ENCODE results near the gene SLC8B1. TPM values are rescaled to one million over a fixed set of nuclear protein-coding genes. Genes with fewer than 3 reads are reported as not detected.

Gene SLC8B1
- polyA plus RNA-seq, 2 of the 4 experiments (the other 2 are of a cell fraction): 11.0 to 11.3 TPM

- ATAC-seq (no peak), DNase-seq (ENCODE audit: low read depth in 1 of 2, low spot score in 1 of 2) (no peak), FAIRE-seq (no peak)
- H3K4me3 ChIP-seq: no peak overlapping the region
- WGBS (ENCODE audit: missing lambda C conversion rate): 95% methylated on average over 23 of the region's 23 CpGs
- H3K27ac ChIP-seq: no peak overlapping the region
- H3K4me1 ChIP-seq: peaks cover 21% of the 10 kb centered on the region
- CTCF ChIA-PET: interaction anchor here (0.5 to 1.0 kb wide), 2 partner anchors 19 to 631 kb away, joined by 3 read pairs; no protein-coding TSS in a partner anchor
- no peaks in the 10 kb centered on the region for H3K9me3 ChIP-seq
- TF ChIP-seq REST (IDR thresholded peaks at IDR 0.05): no peak
- TF ChIP-seq POLR2A (IDR thresholded peaks at IDR 0.05; ENCODE audit: low read length): no peak
- TF ChIP-seq BCL3 (IDR thresholded peaks at IDR 0.05): no peak
- no peak for TF ChIP-seq HOXB13 (CRISPR knock-in tag; IDR thresholded peaks at IDR 0.05; ENCODE audit: low read depth)
- no peak for TF ChIP-seq CEBPB (IDR thresholded peaks at IDR 0.05)
- no peak for TF ChIP-seq MAZ (IDR thresholded peaks at IDR 0.05; ENCODE audit: borderline replicate concordance, low read depth, low read length)
- TF ChIP-seq RARB (CRISPR knock-in tag; IDR thresholded peaks at IDR 0.05): no peak
- no peak for TF ChIP-seq FOSL2 (IDR thresholded peaks at IDR 0.05)
- no peak for TF ChIP-seq FOSL2 (CRISPR knock-in tag; IDR thresholded peaks at IDR 0.05)
- TF ChIP-seq RFX5 (IDR thresholded peaks at IDR 0.05): no peak
- no peak for TF ChIP-seq JUN (IDR thresholded peaks at IDR 0.05)
- TF ChIP-seq PBX3 (IDR thresholded peaks at IDR 0.05): no peak
- no peak for TF ChIP-seq EHF (CRISPR knock-in tag; IDR thresholded peaks at IDR 0.05)
- no peak for TF ChIP-seq ZFP36 (IDR thresholded peaks at IDR 0.05; ENCODE audit: borderline replicate concordance, partially characterized antibody)
- no peak for TF ChIP-seq MYC (IDR thresholded peaks at IDR 0.05; ENCODE audit: borderline replicate concordance, low read length)
- TF ChIP-seq HOXA7 (CRISPR knock-in tag; IDR thresholded peaks at IDR 0.05): no peak
- no peak for TF ChIP-seq POLR2AphosphoS2 (conservative IDR thresholded peaks at IDR 0.05; ENCODE audit: low read length)
- H3K4me2 ChIP-seq: no peak overlapping the region
- POLR2A ChIA-PET: no interaction called here
Measured at GRCh38 chr12:113296557-113297213, 38.2 kb downstream of the SLC8B1 start.

- H3K4me3 ChIP-seq: no peak overlapping the region
- ChIA-PET CTCF (interaction anchor here (0.6 to 1.2 kb wide), 4 partner anchors 10 to 32 kb away, joined by 3 to 5 read pairs (median 4); no protein-coding TSS in a partner anchor), POLR2A (no interaction called here)
- FAIRE-seq (no peak), DNase-seq (ENCODE audit: low read depth in 1 of 2, low spot score in 1 of 2) (no peak), ATAC-seq (no peak)
- H3K4me1 ChIP-seq: peaks cover 21% of the 10 kb centered on the region
- H3K27ac ChIP-seq: no peak overlapping the region
- WGBS (ENCODE audit: missing lambda C conversion rate): 93% methylated on average over 20 of the region's 24 CpGs
- no peak overlapping the region for H3K4me2 ChIP-seq
- H3K9me3 ChIP-seq: no peaks in the 10 kb centered on the region
- TF ChIP-seq MAFK (IDR thresholded peaks at IDR 0.05; ENCODE audit: partially characterized antibody): no peak
- no peak for TF ChIP-seq RCOR1 (IDR thresholded peaks at IDR 0.05; ENCODE audit: low read depth, low read length)
- no peak for TF ChIP-seq TFCP2L1 (CRISPR knock-in tag; IDR thresholded peaks at IDR 0.05)
- TF ChIP-seq CBX2 (IDR thresholded peaks at IDR 0.05; ENCODE audit: borderline replicate concordance, low read depth): no peak
- no peak for TF ChIP-seq RAD21 (conservative IDR thresholded peaks at IDR 0.05 in 1 of 2, IDR thresholded peaks at IDR 0.05 in 1 of 2)
Measured at GRCh38 chr12:113295886-113296556, 38.9 kb downstream of the SLC8B1 start.
